ENCODE data around the gene NEDD9.

Gene NEDD9

DNA sequence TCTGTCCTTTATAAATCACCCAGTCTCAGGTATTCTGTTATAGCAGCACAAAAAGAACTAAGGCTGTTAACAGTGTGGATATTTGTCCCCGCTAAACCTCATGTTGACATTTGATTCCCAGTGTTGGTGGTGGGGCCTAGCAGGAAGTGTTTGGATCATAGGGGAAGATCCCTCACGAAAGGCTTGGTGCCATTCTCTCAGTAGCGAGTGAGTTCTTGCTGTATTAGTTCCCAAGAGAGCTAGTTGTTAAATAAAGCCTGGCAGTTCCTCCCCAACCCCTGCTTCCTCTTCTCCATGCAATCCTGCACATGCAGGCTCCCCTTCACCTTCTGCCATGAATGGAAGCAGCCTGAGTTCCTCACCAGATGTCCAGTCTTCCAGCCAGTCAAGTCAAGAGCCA, 91.2 kb downstream of the NEDD9 start:
- no peak for DNase-seq (ENCODE audit: low read depth, low spot score)
- no peak overlapping the region for H3K4me3 ChIP-seq (ENCODE audit: low read depth, low read length)
- in situ Hi-C loops (cut with HindIII; ENCODE audit: low sequenced_read_pairs) = no loop called here
- TF ChIP-seq, protein P1, sequence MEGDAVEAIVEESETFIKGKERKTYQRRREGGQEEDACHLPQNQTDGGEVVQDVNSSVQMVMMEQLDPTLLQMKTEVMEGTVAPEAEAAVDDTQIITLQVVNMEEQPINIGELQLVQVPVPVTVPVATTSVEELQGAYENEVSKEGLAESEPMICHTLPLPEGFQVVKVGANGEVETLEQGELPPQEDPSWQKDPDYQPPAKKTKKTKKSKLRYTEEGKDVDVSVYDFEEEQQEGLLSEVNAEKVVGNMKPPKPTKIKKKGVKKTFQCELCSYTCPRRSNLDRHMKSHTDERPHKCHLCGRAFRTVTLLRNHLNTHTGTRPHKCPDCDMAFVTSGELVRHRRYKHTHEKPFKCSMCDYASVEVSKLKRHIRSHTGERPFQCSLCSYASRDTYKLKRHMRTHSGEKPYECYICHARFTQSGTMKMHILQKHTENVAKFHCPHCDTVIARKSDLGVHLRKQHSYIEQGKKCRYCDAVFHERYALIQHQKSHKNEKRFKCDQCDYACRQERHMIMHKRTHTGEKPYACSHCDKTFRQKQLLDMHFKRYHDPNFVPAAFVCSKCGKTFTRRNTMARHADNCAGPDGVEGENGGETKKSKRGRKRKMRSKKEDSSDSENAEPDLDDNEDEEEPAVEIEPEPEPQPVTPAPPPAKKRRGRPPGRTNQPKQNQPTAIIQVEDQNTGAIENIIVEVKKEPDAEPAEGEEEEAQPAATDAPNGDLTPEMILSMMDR (IDR thresholded peaks at IDR 0.05; ENCODE audit: low read depth, low read length) = no peak

DNA sequence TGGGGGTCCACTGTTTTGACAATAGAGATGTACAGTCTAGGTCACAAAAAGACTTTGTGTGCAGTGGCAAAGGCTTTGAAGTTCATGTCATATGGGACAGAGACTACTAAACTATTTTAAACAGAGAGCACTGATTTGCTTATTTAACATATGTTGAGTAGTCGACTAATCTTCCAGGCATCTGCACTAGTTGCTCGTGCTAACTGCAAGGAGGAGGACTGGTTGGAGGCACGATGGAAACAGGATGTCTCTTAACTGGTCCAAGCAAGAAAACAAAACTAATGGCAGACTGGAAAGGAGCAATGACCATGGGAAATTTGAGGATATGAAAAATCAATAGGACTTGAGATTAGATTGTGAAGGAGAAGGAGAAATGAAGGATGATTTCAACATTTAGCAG, 92.4 kb downstream of the NEDD9 start:
- in situ Hi-C loops (cut with HindIII; ENCODE audit: low sequenced_read_pairs) = no loop called here
- no peak for DNase-seq (ENCODE audit: low read depth, low spot score)
- TF ChIP-seq, protein P1 (IDR thresholded peaks at IDR 0.05; ENCODE audit: low read depth, low read length) = no peak
- no peak overlapping the region for H3K4me3 ChIP-seq (ENCODE audit: low read depth, low read length)

DNA sequence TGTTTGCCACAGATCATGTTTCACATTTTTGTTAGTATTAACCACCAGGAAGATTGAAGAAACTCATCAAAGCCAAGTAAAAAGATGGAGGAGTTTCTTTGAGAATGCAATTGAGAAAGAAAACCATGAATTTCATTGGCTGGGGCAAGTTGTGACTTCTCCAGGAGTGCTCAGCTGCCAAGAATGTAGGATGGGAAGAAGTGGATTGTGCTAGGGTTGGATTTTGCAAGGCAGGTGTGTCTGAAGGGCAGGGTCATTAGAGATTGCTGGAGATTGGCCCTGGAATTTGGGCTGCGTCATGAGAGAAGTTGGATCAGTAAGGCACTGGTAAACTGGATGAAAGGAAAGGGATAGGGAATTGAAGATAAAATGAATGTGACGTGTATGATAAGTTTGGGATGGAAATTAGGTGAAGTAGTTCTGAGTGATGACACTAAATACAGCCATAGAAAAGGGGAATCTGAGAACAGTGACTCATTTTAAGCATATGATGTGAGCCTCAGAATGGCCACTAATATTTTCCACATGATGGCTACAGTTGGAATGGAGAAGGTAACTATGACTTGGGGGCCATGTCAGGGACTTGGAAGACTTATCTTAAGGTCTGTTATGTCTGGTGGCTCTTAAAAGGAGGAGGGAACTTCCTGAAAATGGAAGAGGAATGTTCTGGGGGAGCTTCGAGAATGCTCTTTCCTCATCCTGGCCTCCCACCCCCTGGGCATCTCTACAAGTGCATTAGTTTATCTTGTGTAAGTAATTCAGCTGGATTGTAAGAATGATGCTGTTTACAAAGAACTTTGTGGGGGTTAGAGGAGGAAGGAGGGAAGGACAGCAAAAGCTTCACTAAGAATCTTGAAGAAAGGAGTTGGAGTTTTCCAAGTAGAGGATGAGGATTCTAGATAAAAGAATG, 93.2 kb downstream of the NEDD9 start:
- in situ Hi-C loops (cut with HindIII; ENCODE audit: low sequenced_read_pairs) = no loop called here
- peak; percentile 47 for DNase-seq (ENCODE audit: low read depth, low spot score)
- TF ChIP-seq, protein P1 (IDR thresholded peaks at IDR 0.05; ENCODE audit: low read depth, low read length) = no peak
- no peak overlapping the region for H3K4me3 ChIP-seq (ENCODE audit: low read depth, low read length)

DNA sequence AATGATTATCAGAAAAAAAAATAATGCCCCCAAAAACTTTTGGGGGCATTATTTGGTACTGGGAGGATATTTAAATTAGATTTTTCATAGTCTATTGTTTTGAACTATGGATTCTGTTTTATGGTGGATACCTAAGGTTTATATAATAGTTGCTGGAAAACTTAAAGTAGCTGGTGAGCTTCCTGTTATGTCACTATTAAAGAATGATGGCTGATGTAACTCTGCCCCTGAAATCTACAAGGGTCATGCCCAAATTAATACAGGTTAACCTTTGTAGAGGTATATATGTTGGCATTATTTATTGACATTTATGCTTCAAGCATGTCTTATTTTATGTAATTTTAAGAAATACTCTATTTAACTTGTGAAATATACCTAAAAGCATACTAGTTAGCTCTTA, 95.7 kb downstream of the NEDD9 start:
- in situ Hi-C loops (cut with HindIII; ENCODE audit: low sequenced_read_pairs) = no loop called here
- H3K4me3 ChIP-seq (ENCODE audit: low read depth, low read length) = no peak overlapping the region
- no peak for DNase-seq (ENCODE audit: low read depth, low spot score)
- TF ChIP-seq, protein P1 (IDR thresholded peaks at IDR 0.05; ENCODE audit: low read depth, low read length) = no peak

Data from astrocyte of the spinal cord (primary cell).